A549 (cell line): ENCODE measurements around the gene PHACTR2.

Experiments
- POLR2A ChIP-seq: IDR thresholded peaks from 2 replicates; pipeline ENCODE4 v1.6.1; 2012; ENCODE audit warnings: mild to moderate bottlenecking, low read length
- RFX5 ChIP-seq: fragments of 450-650 bp; IDR thresholded peaks from 2 replicates; pipeline ENCODE4 v1.7.1; 2014; ENCODE audit warnings: antibody characterized with exemption, mild to moderate bottlenecking, moderate library complexity
- TF ChIP-seq, protein P1 (sequence below): fragments of 150-350 bp; IDR thresholded peaks from 2 replicates; pipeline ENCODE4 v1.6.1; 2014; ENCODE audit warnings: low read depth, mild to moderate bottlenecking, low read length
- TF ChIP-seq, protein P2 (sequence below): fragments of >200 bp; sonication (Bioruptor Twin); formaldehyde crosslinking; IDR thresholded peaks from 3 replicates; pipeline ENCODE4 v1.5.1; 2016
- TF ChIP-seq, protein P3 (sequence below): fragments of 450-650 bp; IDR thresholded peaks from 2 replicates; pipeline ENCODE4 v1.6.1; 2014; ENCODE audit warnings: antibody characterized with exemption

DNA sequence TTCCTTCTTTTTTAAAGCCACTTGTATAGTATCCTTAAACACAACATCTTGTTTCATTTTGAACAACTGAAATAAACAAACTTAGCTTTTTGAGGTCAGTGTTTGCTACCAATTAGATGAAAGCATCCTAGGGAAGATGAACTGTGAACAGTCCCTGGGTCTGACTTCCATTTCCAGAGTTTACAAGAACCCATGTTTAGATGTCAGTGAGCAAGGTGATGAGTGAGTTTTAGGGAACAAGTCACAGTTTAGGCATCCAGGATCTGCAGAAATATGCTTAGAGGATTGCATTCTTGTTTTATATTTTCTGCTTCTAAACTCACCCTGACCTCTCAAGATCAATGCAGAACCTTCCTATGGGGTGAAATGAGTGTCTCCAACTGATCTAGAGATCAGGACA, 189.5 kb downstream of the PHACTR2 start:
- TF ChIP-seq POLR2A = no peak
- no peak for TF ChIP-seq RFX5
- TF ChIP-seq, protein P1, sequence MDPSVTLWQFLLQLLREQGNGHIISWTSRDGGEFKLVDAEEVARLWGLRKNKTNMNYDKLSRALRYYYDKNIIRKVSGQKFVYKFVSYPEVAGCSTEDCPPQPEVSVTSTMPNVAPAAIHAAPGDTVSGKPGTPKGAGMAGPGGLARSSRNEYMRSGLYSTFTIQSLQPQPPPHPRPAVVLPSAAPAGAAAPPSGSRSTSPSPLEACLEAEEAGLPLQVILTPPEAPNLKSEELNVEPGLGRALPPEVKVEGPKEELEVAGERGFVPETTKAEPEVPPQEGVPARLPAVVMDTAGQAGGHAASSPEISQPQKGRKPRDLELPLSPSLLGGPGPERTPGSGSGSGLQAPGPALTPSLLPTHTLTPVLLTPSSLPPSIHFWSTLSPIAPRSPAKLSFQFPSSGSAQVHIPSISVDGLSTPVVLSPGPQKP = no peak
- TF ChIP-seq, protein P2, sequence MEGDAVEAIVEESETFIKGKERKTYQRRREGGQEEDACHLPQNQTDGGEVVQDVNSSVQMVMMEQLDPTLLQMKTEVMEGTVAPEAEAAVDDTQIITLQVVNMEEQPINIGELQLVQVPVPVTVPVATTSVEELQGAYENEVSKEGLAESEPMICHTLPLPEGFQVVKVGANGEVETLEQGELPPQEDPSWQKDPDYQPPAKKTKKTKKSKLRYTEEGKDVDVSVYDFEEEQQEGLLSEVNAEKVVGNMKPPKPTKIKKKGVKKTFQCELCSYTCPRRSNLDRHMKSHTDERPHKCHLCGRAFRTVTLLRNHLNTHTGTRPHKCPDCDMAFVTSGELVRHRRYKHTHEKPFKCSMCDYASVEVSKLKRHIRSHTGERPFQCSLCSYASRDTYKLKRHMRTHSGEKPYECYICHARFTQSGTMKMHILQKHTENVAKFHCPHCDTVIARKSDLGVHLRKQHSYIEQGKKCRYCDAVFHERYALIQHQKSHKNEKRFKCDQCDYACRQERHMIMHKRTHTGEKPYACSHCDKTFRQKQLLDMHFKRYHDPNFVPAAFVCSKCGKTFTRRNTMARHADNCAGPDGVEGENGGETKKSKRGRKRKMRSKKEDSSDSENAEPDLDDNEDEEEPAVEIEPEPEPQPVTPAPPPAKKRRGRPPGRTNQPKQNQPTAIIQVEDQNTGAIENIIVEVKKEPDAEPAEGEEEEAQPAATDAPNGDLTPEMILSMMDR = no peak
- TF ChIP-seq, protein P3, sequence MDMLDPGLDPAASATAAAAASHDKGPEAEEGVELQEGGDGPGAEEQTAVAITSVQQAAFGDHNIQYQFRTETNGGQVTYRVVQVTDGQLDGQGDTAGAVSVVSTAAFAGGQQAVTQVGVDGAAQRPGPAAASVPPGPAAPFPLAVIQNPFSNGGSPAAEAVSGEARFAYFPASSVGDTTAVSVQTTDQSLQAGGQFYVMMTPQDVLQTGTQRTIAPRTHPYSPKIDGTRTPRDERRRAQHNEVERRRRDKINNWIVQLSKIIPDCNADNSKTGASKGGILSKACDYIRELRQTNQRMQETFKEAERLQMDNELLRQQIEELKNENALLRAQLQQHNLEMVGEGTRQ = no peak
